ENCODE measurements around the gene SIRT3.

The SIRT3 gene

DNA sequence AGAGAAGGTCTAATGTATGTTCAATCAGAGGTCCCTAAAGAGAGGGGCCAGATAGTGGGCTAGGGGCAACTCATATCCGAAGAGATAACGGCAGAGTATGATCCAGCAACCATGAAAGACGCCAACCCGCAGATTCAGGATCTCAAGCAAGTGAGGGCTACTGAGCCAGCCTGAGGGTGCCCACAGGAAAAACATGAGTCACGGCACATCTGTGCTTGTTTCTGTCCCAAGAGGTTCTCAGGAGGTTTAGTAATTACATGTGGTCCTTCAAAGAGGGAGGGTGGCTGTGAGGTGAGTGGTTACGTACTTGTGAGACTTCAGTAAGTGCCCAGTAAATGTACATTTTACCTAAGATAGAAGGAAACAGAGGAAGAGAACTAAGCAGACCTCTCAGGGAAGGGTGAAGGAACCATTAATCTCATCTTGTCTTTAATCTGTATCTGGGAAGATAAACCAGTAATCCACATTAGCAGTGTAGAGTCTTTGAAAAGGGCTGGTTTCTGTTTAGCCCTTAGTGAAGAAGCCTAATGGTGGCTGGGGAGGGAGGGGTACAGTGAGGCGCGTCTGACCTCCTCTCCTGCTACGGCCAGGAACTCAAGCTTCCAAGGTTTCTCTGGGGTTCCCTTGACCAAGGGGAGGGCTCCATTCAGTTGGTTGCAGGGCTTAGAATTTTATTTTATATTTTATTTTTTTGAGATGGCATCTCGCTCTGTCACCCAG is 10.2 kb downstream of the SIRT3 start:
- no peak overlapping the region for H3K23ac ChIP-seq (ENCODE audit: low read depth, low read length, poor library complexity)
- no peak overlapping the region for H2BK5ac ChIP-seq (ENCODE audit: low read length)
- H3K4me3 ChIP-seq (ENCODE audit: low read length in 2 of 2): no peak overlapping the region
- H2AFZ ChIP-seq (ENCODE audit: low read length): no peak overlapping the region
- H4K8ac ChIP-seq (ENCODE audit: low read depth, low read length): no peak overlapping the region
- H3K27me3 ChIP-seq (ENCODE audit: control insufficient read depth in 3 of 3, insufficient read depth in 3 of 3, low read depth in 1 of 3, low read length in 3 of 3): no peaks in the 10 kb centered on the region
- peaks cover 0 to 2% of the 10 kb centered on the region in 2 donors for H3K9me3 ChIP-seq (replicated peaks in 1 of 2; ENCODE audit: control insufficient read depth in 2 of 2, insufficient read depth in 1 of 2, low read depth in 1 of 2, low read length in 2 of 2)
- no peak overlapping the region for H3K14ac ChIP-seq (ENCODE audit: low read length)
- no peak overlapping the region for H3K27ac ChIP-seq (replicated peaks; ENCODE audit: low read length)
- no peak overlapping the region for H2BK12ac ChIP-seq (ENCODE audit: low read length)
- no peak for DNase-seq (ENCODE audit: low spot score)
- no peak overlapping the region for H2AK5ac ChIP-seq (ENCODE audit: low read depth, low read length)
- WGBS, 2 donors (ENCODE audit: extremely low coverage in 2 of 2, insufficient read length in 2 of 2, insufficient replicate concordance in 1 of 2): no CpG with 5 or more reads among the region's 10 CpGs
- H3K79me1 ChIP-seq (ENCODE audit: low read depth, low read length): peaks cover 8% of the 10 kb centered on the region
- peaks cover 7 to 43% of the 10 kb centered on the region in 2 donors for H3K36me3 ChIP-seq (replicated peaks in 1 of 2; ENCODE audit: control insufficient read depth in 2 of 2, insufficient read depth in 2 of 2, low read length in 2 of 2)
- no peak overlapping the region for H4K91ac ChIP-seq (ENCODE audit: low read depth, low read length, poor library complexity)
- H2BK120ac ChIP-seq (ENCODE audit: low read depth, low read length): no peak overlapping the region
- H3K9ac ChIP-seq (ENCODE audit: low read depth, low read length, poor library complexity): no peak overlapping the region
- H2BK15ac ChIP-seq (ENCODE audit: low read length): no peak overlapping the region
- H3K4me1 ChIP-seq (ENCODE audit: control insufficient read depth in 2 of 2, insufficient read depth in 1 of 2, low read depth in 1 of 2, low read length in 2 of 2): no peaks in the 10 kb centered on the region
- no peak overlapping the region for H3K18ac ChIP-seq (ENCODE audit: low read length)
- no peak overlapping the region for H3K4me2 ChIP-seq (ENCODE audit: insufficient read depth, low read length, poor library complexity, severe bottlenecking)
- no peak overlapping the region for H3K4ac ChIP-seq (ENCODE audit: low read length)

DNA sequence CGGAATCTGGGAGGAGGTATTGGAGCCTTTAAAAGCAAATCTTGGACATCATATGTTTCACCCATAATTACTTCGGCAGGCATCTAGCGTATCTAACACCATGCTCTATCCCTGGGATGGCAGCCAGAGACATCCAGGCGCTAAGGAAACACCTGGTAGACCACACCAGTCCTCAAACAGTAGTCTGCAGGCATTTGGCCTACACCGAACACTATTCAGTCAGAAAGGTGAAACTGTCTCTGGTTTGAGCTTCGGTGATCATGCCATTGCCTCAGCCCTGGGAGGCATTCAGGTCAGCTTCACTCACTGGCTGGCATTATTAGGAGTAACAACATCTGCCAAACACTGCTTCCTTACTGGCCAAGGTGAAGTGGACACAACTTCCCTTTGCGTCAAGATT is 11.7 kb downstream of the SIRT3 start:
- Histone ChIP-seq H3K4me2 (ENCODE audit: insufficient read depth, low read length, poor library complexity, severe bottlenecking) (no peak overlapping the region), H4K91ac (ENCODE audit: low read depth, low read length, poor library complexity) (no peak overlapping the region), H3K9ac (ENCODE audit: low read depth, low read length, poor library complexity) (no peak overlapping the region), H2BK5ac (ENCODE audit: low read length) (no peak overlapping the region), H3K18ac (ENCODE audit: low read length) (no peak overlapping the region), H3K4ac (ENCODE audit: low read length) (no peak overlapping the region), H4K8ac (ENCODE audit: low read depth, low read length) (no peak overlapping the region), H2BK15ac (ENCODE audit: low read length) (no peak overlapping the region), H3K79me1 (ENCODE audit: low read depth, low read length) (peaks cover 8% of the 10 kb centered on the region), H3K4me3 (ENCODE audit: low read length in 2 of 2) (no peak overlapping the region), H2AK5ac (ENCODE audit: low read depth, low read length) (no peak overlapping the region), H2BK12ac (ENCODE audit: low read length) (no peak overlapping the region), H2AFZ (ENCODE audit: low read length) (no peak overlapping the region), H3K36me3 (replicated peaks in 1 of 2; ENCODE audit: control insufficient read depth in 2 of 2, insufficient read depth in 2 of 2, low read length in 2 of 2) (peaks cover 7 to 35% of the 10 kb centered on the region in 2 donors), H3K14ac (ENCODE audit: low read length) (no peak overlapping the region), H3K23ac (ENCODE audit: low read depth, low read length, poor library complexity) (no peak overlapping the region), H3K9me3 (replicated peaks in 1 of 2; ENCODE audit: control insufficient read depth in 2 of 2, insufficient read depth in 1 of 2, low read depth in 1 of 2, low read length in 2 of 2) (peaks cover 0 to 2% of the 10 kb centered on the region in 2 donors), H3K4me1 (ENCODE audit: control insufficient read depth in 2 of 2, insufficient read depth in 1 of 2, low read depth in 1 of 2, low read length in 2 of 2) (no peaks in the 10 kb centered on the region), H3K27ac (replicated peaks; ENCODE audit: low read length) (no peak overlapping the region), H3K27me3 (ENCODE audit: control insufficient read depth in 3 of 3, insufficient read depth in 3 of 3, low read depth in 1 of 3, low read length in 3 of 3) (no peaks in the 10 kb centered on the region), H2BK120ac (ENCODE audit: low read depth, low read length) (no peak overlapping the region)
- WGBS, 2 donors (ENCODE audit: extremely low coverage in 2 of 2, insufficient read length in 2 of 2, insufficient replicate concordance in 1 of 2): no CpG with 5 or more reads among the region's 7 CpGs
- no peak for DNase-seq (ENCODE audit: low spot score)

DNA sequence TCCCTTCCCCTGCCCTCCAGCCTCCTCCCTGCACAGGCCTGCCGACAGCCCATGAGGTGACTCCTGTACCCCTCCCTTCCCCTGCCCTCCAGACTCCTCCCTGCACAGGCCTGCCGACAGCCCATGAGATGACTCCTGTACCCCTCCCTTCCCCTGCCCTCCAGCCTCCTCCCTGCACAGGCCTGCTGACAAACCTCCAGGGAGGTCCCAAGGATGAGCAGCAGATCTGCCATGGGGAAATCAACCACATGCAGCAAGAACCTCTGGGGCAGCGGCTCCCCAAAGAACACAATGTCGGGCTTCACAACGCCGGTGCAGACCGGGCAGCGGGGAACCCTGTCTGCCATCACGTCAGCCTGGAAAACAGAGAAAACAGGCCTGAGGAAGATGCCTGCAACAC is 12.3 kb downstream of the SIRT3 start:
- no peak overlapping the region for H3K14ac ChIP-seq (ENCODE audit: low read length)
- no peaks in the 10 kb centered on the region for H3K4me1 ChIP-seq (ENCODE audit: control insufficient read depth in 2 of 2, insufficient read depth in 1 of 2, low read depth in 1 of 2, low read length in 2 of 2)
- no peak overlapping the region for H4K91ac ChIP-seq (ENCODE audit: low read depth, low read length, poor library complexity)
- H3K18ac ChIP-seq (ENCODE audit: low read length): no peak overlapping the region
- no peak overlapping the region for H2AFZ ChIP-seq (ENCODE audit: low read length)
- no peak overlapping the region for H3K4ac ChIP-seq (ENCODE audit: low read length)
- H3K27me3 ChIP-seq (ENCODE audit: control insufficient read depth in 3 of 3, insufficient read depth in 3 of 3, low read depth in 1 of 3, low read length in 3 of 3): no peaks in the 10 kb centered on the region
- no peak overlapping the region for H3K23ac ChIP-seq (ENCODE audit: low read depth, low read length, poor library complexity)
- no peak overlapping the region for H3K4me2 ChIP-seq (ENCODE audit: insufficient read depth, low read length, poor library complexity, severe bottlenecking)
- H3K27ac ChIP-seq (replicated peaks; ENCODE audit: low read length): no peak overlapping the region
- no peak overlapping the region for H3K9ac ChIP-seq (ENCODE audit: low read depth, low read length, poor library complexity)
- H3K9me3 ChIP-seq (replicated peaks in 1 of 2; ENCODE audit: control insufficient read depth in 2 of 2, insufficient read depth in 1 of 2, low read depth in 1 of 2, low read length in 2 of 2): peaks cover 0 to 2% of the 10 kb centered on the region in 2 donors
- H2BK5ac ChIP-seq (ENCODE audit: low read length): no peak overlapping the region
- H2BK120ac ChIP-seq (ENCODE audit: low read depth, low read length): no peak overlapping the region
- DNase-seq (ENCODE audit: low spot score): no peak
- WGBS, 2 donors (ENCODE audit: extremely low coverage in 2 of 2, insufficient read length in 2 of 2, insufficient replicate concordance in 1 of 2): no CpG with 5 or more reads among the region's 9 CpGs
- no peak overlapping the region for H2BK12ac ChIP-seq (ENCODE audit: low read length)
- H4K8ac ChIP-seq (ENCODE audit: low read depth, low read length): no peak overlapping the region
- no peak overlapping the region for H2AK5ac ChIP-seq (ENCODE audit: low read depth, low read length)
- H3K36me3 ChIP-seq (replicated peaks in 1 of 2; ENCODE audit: control insufficient read depth in 2 of 2, insufficient read depth in 2 of 2, low read length in 2 of 2): peaks cover 10 to 37% of the 10 kb centered on the region in 2 donors
- no peak overlapping the region for H3K4me3 ChIP-seq (ENCODE audit: low read length in 2 of 2)
- H2BK15ac ChIP-seq (ENCODE audit: low read length): no peak overlapping the region
- H3K79me1 ChIP-seq (ENCODE audit: low read depth, low read length): peaks cover 7% of the 10 kb centered on the region

GRCh38 chr11:223026-223789 is 12.9 kb downstream of the SIRT3 start:
- H3K4me2 ChIP-seq (ENCODE audit: insufficient read depth, low read length, poor library complexity, severe bottlenecking): no peak overlapping the region
- no peak overlapping the region for H3K14ac ChIP-seq (ENCODE audit: low read length)
- H2BK12ac ChIP-seq (ENCODE audit: low read length): no peak overlapping the region
- peaks cover 6% of the 10 kb centered on the region for H3K79me1 ChIP-seq (ENCODE audit: low read depth, low read length)
- H2BK15ac ChIP-seq (ENCODE audit: low read length): no peak overlapping the region
- H3K9me3 ChIP-seq (replicated peaks in 1 of 2; ENCODE audit: control insufficient read depth in 2 of 2, insufficient read depth in 1 of 2, low read depth in 1 of 2, low read length in 2 of 2): peaks cover 0 to 2% of the 10 kb centered on the region in 2 donors
- H3K9ac ChIP-seq (ENCODE audit: low read depth, low read length, poor library complexity): no peak overlapping the region
- H2AK5ac ChIP-seq (ENCODE audit: low read depth, low read length): no peak overlapping the region
- peak overlapping the region; percentile 82 for H4K8ac ChIP-seq (ENCODE audit: low read depth, low read length)
- H2BK120ac ChIP-seq (ENCODE audit: low read depth, low read length): no peak overlapping the region
- H2BK5ac ChIP-seq (ENCODE audit: low read length): no peak overlapping the region
- H3K4me1 ChIP-seq (ENCODE audit: control insufficient read depth in 2 of 2, insufficient read depth in 1 of 2, low read depth in 1 of 2, low read length in 2 of 2): no peaks in the 10 kb centered on the region
- no peak for DNase-seq (ENCODE audit: low spot score)
- no peak overlapping the region for H2AFZ ChIP-seq (ENCODE audit: low read length)
- WGBS, 2 donors (ENCODE audit: extremely low coverage in 2 of 2, insufficient read length in 2 of 2, insufficient replicate concordance in 1 of 2): no CpG with 5 or more reads among the region's 16 CpGs
- no peak overlapping the region for H3K27ac ChIP-seq (replicated peaks; ENCODE audit: low read length)
- peak overlapping the region; percentile 59 for H3K23ac ChIP-seq (ENCODE audit: low read depth, low read length, poor library complexity)
- H3K27me3 ChIP-seq (ENCODE audit: control insufficient read depth in 3 of 3, insufficient read depth in 3 of 3, low read depth in 1 of 3, low read length in 3 of 3): no peaks in the 10 kb centered on the region
- H4K91ac ChIP-seq (ENCODE audit: low read depth, low read length, poor library complexity): no peak overlapping the region
- peaks cover 10 to 36% of the 10 kb centered on the region in 2 donors for H3K36me3 ChIP-seq (replicated peaks in 1 of 2; ENCODE audit: control insufficient read depth in 2 of 2, insufficient read depth in 2 of 2, low read length in 2 of 2)
- no peak overlapping the region for H3K4me3 ChIP-seq (ENCODE audit: low read length in 2 of 2)
- no peak overlapping the region for H3K18ac ChIP-seq (ENCODE audit: low read length)
- no peak overlapping the region for H3K4ac ChIP-seq (ENCODE audit: low read length)
